ENCODE measurements around the gene LRBA.

DNA sequence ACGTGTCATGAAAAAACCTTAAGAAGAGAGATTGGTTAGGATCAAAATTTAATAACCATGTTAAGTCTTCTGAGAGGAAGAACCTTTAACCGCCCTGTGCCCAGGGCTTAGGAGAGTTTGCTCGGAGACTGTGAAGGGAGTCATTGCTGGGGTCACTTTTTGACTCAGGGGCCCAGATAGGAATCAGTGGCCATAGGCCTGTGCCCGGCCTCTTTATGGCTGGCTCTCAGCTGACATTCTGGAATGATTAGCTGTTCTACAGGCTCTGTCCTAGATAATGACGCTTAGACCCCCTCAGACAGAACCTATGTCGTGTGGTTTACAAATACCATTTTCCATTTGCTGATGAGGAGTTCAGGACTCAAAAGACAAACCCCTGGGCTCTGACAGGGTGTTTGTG lies 762.8 kb downstream of the LRBA start:
- no peak for TF ChIP-seq EZH2 (optimal IDR thresholded peaks at IDR 0.05; ENCODE audit: low read depth, low read length)
- TF ChIP-seq, protein P1, sequence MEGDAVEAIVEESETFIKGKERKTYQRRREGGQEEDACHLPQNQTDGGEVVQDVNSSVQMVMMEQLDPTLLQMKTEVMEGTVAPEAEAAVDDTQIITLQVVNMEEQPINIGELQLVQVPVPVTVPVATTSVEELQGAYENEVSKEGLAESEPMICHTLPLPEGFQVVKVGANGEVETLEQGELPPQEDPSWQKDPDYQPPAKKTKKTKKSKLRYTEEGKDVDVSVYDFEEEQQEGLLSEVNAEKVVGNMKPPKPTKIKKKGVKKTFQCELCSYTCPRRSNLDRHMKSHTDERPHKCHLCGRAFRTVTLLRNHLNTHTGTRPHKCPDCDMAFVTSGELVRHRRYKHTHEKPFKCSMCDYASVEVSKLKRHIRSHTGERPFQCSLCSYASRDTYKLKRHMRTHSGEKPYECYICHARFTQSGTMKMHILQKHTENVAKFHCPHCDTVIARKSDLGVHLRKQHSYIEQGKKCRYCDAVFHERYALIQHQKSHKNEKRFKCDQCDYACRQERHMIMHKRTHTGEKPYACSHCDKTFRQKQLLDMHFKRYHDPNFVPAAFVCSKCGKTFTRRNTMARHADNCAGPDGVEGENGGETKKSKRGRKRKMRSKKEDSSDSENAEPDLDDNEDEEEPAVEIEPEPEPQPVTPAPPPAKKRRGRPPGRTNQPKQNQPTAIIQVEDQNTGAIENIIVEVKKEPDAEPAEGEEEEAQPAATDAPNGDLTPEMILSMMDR (IDR thresholded peaks at IDR 0.05; ENCODE audit: low read length), result no peak

All from MM.1S (cell line).